T-helper 1 cell treated with Interleukin-12 subunit alpha and Interleukin-12 subunit beta and Interleukin-4 antibody, amounts not matched to agents 30 μg/mL and 1 μg/mL, for 36 hours (primary cell): ENCODE measurements around the gene RFXANK.
"Not testable (repeated sequence)": the region's sequence is repeated elsewhere in the genome, so short reads cannot be mapped to it uniquely, and the experiment has no call there.

Experiments
- H3K27ac Mint-ChIP-seq: one replicate; pipeline ENCODE4 v1.8.0; 2021; ENCODE audit warnings: mild to moderate bottlenecking, mixed read lengths
- H3K27me3 Mint-ChIP-seq: one replicate; pipeline ENCODE4 v1.8.0; 2021; ENCODE audit warnings: low read depth, mixed read lengths
- H3K36me3 Mint-ChIP-seq: one replicate; pipeline ENCODE4 v1.8.0; 2021; ENCODE audit warnings: low read depth, mixed read lengths
- H3K4me1 Mint-ChIP-seq: one replicate; pipeline ENCODE4 v1.8.0; 2021; ENCODE audit warnings: low read depth, mixed read lengths
- H3K4me3 Mint-ChIP-seq: one replicate; pipeline ENCODE4 v1.8.0; 2021; ENCODE audit warnings: mild to moderate bottlenecking, moderate library complexity, mixed read lengths
- H3K9me3 Mint-ChIP-seq: one replicate; pipeline ENCODE4 v1.8.0; 2021; ENCODE audit warnings: mixed read lengths

RFXANK gene

DNA sequence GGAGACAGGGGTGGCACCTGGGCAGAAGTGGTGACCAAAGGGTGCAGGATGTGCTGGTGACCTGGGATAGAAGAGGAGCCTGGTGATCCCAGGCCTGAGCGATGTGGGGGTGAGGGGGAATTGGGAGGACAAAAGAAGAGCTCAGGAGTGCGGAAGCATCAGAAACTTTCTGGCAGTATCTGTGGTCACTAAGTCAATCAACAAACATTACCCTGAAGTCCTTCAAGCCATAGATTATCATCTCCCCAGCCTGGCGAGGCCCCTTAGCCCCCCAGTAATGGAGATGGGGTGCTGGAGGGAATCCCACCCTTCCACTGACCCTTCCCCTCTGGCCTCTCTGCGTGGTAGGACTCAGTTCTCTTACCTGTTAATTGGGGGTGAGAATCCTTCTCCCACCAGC, 32.5 kb upstream of the RFXANK start:
- H3K9me3 Mint-ChIP-seq: no peaks in the 10 kb centered on the region
- no peaks in the 10 kb centered on the region for H3K27me3 Mint-ChIP-seq
- H3K27ac Mint-ChIP-seq: no peak overlapping the region
- H3K4me1 Mint-ChIP-seq: peaks cover 2% of the 10 kb centered on the region
- H3K36me3 Mint-ChIP-seq: peaks cover 8% of the 10 kb centered on the region
- no peak overlapping the region for H3K4me3 Mint-ChIP-seq

DNA sequence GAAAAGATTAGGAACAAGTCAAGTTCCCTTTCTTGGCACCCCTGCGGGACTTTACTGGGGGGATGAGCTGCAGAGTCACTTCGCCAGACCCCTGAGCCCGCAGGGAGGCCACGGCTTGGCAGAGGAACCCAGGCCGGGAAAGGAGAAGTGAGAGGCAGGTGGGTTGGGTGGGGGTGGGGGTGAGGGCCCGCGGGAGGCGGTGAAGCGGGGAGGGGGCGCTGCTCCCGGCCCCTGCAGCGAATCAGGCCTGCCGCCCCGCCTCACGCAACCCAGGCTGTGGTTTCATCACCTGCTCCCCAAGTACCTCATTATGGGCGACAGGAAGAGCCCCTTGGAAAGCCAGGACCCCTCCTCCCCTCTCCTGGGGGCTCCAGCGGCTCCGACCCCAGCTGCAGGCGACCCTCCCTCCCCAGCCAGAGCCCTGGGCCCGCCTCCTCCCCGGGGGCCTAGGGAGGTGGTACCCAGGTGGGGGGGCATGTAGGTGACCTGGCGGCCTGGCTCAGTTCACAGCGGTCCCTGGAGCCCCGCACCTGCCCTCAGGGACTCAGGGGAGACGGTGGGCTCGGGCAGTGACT, 31.5 kb upstream of the RFXANK start:
- peaks cover 7% of the 10 kb centered on the region for H3K36me3 Mint-ChIP-seq
- no peaks in the 10 kb centered on the region for H3K27me3 Mint-ChIP-seq
- no peak overlapping the region for H3K27ac Mint-ChIP-seq
- H3K4me3 Mint-ChIP-seq: no peak overlapping the region
- H3K9me3 Mint-ChIP-seq: no peaks in the 10 kb centered on the region
- peaks cover 2% of the 10 kb centered on the region for H3K4me1 Mint-ChIP-seq

DNA sequence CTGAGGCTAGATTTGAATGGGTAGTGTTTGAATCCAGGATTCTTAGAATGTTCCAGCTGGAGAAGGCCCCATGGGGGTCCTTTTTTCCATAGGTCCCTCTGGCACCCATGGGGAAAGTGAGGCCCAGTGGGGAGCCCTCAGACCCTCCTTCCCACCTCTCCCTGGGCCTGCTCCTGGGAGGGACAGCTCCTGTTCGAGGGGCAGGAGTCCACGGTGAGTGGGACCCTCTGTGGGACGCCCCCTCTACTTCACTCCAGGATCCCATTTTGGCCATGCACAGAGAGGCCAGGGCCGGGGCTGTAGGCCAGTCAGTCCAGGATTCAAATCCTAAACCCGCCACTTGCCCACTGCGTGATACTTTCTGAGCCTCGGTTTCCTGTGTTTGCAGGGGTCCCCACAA, 29.6 kb upstream of the RFXANK start:
- H3K4me3 Mint-ChIP-seq: no peak overlapping the region
- no peaks in the 10 kb centered on the region for H3K36me3 Mint-ChIP-seq
- no peaks in the 10 kb centered on the region for H3K27me3 Mint-ChIP-seq

DNA sequence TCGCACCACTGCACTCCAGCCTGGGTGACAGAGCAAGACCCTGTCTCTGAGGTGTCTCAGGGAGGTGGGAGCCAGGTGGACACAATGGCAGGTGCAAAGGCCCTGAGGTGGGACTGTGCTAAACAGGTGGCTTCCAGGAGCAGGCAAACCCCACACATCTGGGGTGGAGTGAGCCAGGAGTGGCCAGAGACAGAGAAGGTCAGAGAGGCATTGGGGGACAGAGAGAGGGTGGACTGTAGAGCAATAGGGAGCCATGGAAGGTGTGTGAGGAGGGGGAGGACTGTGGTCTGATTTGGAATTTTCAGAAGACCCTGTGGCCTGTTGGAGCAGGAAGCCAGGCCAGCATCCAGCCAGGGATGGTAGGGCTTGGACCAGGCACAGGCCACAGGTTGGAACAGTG, 26.7 kb upstream of the RFXANK start:
- Mint-ChIP-seq H3K9me3 (no peaks in the 10 kb centered on the region), H3K27ac (peak overlapping the region; percentile 59), H3K27me3 (no peaks in the 10 kb centered on the region), H3K4me3 (no peak overlapping the region), H3K4me1 (peaks cover 9% of the 10 kb centered on the region), H3K36me3 (peaks cover 4% of the 10 kb centered on the region)

More for the DNA sequence above, 29.6 kb upstream of the RFXANK start:
- no peaks in the 10 kb centered on the region for H3K9me3 Mint-ChIP-seq
- peaks cover 2% of the 10 kb centered on the region for H3K4me1 Mint-ChIP-seq
- H3K27ac Mint-ChIP-seq: no peak overlapping the region

DNA sequence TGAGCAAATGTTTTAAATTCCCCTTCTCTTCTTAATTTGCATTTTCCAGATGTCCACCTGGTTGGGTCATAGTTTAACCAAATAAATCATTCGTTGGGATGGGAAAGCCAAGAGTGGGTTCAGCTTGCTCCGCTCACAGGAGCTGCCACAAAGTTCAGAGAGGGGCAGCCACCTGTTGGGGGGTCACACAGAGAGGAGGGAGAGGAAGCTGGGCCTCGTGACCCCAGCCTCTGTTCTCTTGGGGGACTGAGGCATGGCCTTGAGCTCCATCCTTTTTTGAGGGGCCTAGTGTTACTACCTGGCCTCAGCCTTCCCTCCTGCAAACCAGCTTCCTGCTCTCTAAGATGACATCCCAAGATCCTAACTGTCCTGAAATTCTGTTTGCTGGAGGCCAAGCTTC, 24.4 kb upstream of the RFXANK start:
- Mint-ChIP-seq H3K27ac (no peak overlapping the region), H3K4me1 (peaks cover 12% of the 10 kb centered on the region), H3K36me3 (peaks cover 4% of the 10 kb centered on the region), H3K27me3 (no peaks in the 10 kb centered on the region), H3K4me3 (no peak overlapping the region), H3K9me3 (no peaks in the 10 kb centered on the region)

DNA sequence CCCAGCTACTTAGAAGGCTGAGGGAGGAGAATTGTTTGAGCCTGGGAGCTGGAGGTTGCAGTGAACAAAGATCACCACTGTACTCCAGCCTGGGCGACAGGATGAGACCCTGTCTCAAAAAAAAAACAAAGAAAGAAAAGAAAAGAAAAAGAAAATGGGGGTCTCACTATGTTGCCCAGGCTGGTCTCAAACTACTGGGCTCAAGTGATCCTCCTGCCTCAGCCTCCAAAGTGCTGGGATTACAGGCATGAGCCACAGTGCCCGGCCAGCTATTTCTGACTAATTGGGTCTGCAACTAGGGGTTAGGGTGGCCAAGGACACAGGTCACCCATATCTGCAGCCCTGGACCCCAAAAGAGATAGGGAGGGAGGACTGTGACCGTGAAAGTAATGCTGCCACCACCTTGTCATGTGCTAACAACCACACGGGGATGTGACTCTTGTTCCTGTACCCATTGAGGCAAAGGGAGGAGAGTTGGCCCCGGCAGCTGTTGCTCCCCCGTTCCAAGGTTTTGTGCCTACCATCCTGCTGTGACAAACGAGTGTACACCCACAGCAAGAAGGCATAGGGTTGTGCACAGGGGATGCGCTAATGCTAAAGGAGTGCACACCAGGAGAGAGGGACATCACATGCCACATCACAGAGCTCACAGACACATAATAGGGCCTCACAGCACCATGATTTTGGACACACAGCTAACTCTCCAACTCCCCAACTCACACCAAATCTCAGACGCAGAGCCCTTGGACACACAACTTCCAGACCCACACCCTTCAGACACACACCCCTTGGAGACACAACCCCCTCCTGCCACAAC, 22.6 kb upstream of the RFXANK start:
- H3K27ac Mint-ChIP-seq: no peak overlapping the region
- H3K27me3 Mint-ChIP-seq: no peaks in the 10 kb centered on the region

DNA sequence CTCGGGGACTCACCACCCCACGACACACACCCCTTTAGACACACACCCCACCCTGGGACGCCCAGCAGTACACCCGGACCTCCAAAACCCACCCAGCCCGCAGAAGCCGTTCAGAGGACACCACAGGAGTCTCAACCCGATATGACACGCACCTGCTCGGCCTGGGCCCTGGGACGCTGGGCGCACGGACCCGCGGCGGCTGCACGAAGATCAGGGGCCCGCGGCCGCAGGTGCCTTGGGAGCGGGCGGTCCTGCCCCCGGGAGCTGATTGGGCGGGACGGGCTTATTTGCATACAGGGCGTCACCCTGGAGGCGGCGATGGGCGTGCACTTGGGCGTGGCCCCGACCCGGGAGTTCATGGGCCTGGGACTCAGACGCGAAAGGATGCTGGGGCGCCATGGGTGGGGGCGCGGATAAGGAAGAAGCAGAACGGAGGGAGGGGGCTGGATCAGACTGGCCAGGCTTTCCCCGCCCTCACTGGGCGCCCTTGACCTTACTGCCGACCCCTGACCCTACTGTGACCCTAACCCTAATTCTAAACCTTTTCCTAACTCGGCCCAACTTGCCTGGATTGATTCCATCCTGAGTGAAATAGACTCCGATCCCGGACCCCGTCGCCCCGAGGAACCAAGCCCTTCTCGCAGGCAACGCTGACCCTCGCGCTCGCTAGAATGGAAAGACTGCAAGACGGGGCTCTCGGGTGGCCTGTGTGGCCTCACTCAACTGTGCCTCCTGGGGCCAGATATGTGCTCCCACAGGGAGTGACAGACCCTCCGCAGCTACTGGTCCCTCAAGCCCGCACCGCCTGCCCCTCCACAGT, 21.8 kb upstream of the RFXANK start, which contains the start of gene MEF2B:
TSS of gene MEF2B (minus strand) at position 211 of the 820 bp plus-strand sequence. CDS start 19,528 bp downstream, outside the sequence.
- H3K27me3 Mint-ChIP-seq: no peaks in the 10 kb centered on the region
- H3K27ac Mint-ChIP-seq: no peak within 1 kb of the TSS
- H3K36me3 Mint-ChIP-seq: peaks cover 4% of the 10 kb centered on the region
- no peaks in the 10 kb centered on the region for H3K9me3 Mint-ChIP-seq
- peaks cover 12% of the 10 kb centered on the region for H3K4me1 Mint-ChIP-seq
- H3K4me3 Mint-ChIP-seq: peak within 1 kb of the TSS; percentile 40

More for the DNA sequence above, 22.6 kb upstream of the RFXANK start:
- H3K4me3 Mint-ChIP-seq: peak overlapping the region; percentile 40
- no peaks in the 10 kb centered on the region for H3K9me3 Mint-ChIP-seq
- peaks cover 4% of the 10 kb centered on the region for H3K36me3 Mint-ChIP-seq
- H3K4me1 Mint-ChIP-seq: peaks cover 12% of the 10 kb centered on the region

DNA sequence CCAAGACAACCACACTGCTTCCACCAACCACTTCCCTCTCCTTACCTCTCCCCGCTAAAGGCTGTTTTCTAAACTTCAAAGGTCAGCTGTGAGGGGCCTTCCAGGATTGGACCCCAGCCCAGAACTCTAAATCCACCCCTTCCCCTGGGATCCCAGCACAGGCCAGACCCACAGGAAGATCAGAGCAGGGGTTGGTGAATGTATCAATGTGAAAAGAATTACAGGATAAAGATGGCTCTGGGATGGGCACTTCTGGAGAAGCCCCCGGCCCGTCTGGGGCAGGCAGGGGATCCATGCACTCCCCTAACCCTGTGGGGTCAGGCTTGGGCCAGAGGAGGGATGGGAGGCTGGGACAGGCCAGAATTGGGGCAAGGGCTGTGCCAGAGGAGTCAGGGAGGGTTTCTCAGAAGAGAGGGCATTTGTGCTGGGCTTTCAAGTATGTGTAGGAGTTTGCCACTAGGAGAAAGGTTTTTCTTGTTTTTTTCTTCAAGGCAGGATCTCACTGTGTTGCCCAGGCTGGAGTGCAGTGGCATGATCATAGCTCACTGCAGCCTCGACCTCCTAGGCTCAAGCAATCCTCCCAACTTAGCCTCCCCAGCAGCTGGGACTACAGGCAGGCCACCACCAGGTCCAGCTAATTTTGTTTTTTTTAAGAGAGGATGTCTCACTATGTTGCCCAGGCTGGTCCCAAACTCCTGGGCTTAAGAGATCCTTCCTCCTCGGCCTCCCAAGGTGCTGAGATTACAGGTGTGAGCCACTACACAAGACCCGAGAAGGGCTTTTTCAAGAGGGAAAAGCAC, 21.0 kb upstream of the RFXANK start:
- no peak overlapping the region for H3K4me3 Mint-ChIP-seq
- H3K9me3 Mint-ChIP-seq: no peaks in the 10 kb centered on the region
- H3K27ac Mint-ChIP-seq: no peak overlapping the region
- no peaks in the 10 kb centered on the region for H3K27me3 Mint-ChIP-seq
- H3K4me1 Mint-ChIP-seq: peaks cover 12% of the 10 kb centered on the region
- H3K36me3 Mint-ChIP-seq: peaks cover 4% of the 10 kb centered on the region

DNA sequence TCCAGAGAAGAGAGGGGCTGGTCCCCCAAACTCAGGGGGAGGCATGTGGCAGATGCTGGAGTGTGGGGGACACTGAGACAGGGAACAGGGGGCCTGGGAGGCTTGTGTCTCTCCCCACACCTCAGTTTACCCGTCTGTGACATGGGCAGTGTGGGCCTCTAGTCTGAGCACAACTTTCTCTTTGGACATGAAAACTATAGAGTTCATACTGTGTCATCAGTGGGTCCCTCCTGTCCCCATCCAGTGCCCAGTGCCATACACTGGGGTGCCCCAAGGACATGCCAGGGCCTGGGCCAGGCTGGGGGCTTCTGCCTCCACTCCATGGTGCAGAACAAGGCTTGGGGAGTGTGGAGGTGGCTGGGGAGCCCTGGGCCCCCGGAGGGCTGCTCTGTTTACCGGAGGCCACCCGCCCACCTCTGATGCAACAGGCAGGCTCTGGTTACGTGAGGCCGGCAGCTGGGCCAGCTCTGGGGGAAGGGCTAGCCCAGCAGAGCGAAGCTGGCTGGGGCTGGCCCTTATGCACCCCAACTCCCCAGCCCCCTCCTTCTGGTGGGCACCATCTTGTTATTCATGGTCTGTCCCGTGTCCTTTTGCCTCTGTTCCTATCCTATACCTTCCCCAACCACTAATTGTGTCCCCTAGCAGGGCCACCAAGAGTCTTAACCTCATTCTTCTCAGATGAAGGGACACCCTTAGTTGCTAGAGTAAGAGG, 20.1 kb upstream of the RFXANK start:
- peaks cover 12% of the 10 kb centered on the region for H3K4me1 Mint-ChIP-seq
- no peaks in the 10 kb centered on the region for H3K9me3 Mint-ChIP-seq
- peaks cover 4% of the 10 kb centered on the region for H3K36me3 Mint-ChIP-seq
- H3K27ac Mint-ChIP-seq: peak overlapping the region; percentile 45
- H3K27me3 Mint-ChIP-seq: no peaks in the 10 kb centered on the region
- no peak overlapping the region for H3K4me3 Mint-ChIP-seq

DNA sequence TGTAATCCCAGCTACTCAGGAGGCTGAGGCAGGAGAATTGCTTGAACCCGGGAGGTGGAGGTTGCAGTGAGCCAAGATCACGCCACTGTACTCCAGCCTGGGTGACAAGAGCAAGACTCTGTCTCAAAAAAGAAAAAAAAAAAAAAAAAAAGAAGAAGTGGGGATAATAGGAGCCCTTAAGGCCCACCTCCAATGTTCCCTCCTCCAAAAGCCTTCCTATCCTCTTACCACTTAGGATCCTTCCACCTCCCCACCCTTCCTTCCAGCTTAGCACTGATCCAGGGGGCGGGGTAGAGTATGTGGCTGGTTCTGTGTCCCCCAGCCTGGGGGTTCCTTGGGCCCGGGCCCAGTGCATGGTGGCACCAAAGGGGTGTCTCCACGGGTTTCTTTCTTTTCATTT, 18.8 kb upstream of the RFXANK start:
- not testable (repeated sequence) for H3K36me3 Mint-ChIP-seq, H3K27ac Mint-ChIP-seq, H3K4me3 Mint-ChIP-seq, H3K9me3 Mint-ChIP-seq, H3K27me3 Mint-ChIP-seq
- peaks cover 12% of the 10 kb centered on the region for H3K4me1 Mint-ChIP-seq

DNA sequence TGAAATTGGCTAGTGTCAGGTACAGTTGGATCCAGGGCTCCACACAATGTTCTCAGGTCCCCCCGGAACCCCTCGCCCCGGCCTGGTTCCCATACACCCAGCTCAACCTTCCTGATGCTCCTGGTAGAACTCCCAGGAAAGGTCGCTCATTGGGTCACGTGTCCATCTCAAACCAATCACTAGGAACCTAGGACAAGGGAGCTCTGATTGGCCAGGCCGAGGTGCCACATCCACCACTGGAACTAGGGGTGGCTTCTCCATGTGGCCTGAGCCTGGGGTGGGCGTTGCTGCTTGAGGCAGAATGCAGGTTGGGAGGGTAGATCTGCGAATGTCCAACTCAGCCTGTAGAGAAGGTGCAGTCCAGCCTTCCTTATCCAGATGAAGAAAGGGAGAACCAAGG, 15.1 kb upstream of the RFXANK start:
- H3K4me3 Mint-ChIP-seq: no peak overlapping the region
- H3K27me3 Mint-ChIP-seq: no peaks in the 10 kb centered on the region
- H3K9me3 Mint-ChIP-seq: no peaks in the 10 kb centered on the region
- H3K36me3 Mint-ChIP-seq: peaks cover 11% of the 10 kb centered on the region
- no peaks in the 10 kb centered on the region for H3K4me1 Mint-ChIP-seq
- H3K27ac Mint-ChIP-seq: no peak overlapping the region

DNA sequence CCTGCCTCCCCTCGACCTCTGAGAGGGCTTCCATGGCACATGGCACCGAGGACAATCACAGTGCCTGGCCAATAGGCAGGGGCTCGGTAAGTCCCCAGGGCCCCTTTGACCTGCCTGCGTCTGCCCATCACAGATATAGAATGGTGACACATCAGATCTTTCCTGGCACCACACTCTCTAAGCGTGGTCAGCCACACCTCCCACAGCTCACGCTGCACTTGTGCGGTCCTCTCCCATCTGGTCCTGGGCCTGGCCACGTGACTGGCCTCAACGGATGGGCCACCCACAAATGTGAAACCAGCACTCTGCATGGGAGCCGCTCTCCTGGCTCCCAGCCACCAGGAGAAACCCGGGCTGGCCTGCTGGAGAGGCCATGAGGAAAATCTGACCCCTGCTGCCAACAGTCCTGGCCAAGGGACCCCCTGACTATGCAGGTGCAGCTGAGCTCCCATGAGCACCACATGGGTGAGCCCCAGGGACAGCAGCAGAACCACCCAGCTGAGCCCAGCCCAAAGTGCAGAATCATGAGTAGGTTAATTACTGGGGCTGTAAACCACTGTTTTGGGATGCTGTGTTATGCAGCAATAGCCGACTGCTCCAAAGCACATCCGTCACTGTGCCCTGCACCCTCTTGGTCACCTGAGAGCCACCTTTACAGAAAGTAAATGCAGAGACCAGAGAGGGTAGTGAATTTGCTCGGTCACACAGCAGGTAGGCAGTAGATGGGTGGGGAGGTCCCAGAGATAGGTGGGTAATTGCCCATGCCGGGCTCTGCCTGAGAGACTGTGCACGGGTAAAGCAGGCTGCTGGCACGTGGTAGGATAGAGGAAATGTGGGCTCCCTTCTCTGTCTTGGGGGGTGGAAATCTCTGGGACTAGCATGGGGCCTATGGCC, 12.3 kb upstream of the RFXANK start:
- Mint-ChIP-seq H3K36me3 (peaks cover 17% of the 10 kb centered on the region), H3K9me3 (no peaks in the 10 kb centered on the region), H3K27me3 (no peaks in the 10 kb centered on the region), H3K4me3 (no peak overlapping the region), H3K4me1 (no peaks in the 10 kb centered on the region), H3K27ac (no peak overlapping the region)

DNA sequence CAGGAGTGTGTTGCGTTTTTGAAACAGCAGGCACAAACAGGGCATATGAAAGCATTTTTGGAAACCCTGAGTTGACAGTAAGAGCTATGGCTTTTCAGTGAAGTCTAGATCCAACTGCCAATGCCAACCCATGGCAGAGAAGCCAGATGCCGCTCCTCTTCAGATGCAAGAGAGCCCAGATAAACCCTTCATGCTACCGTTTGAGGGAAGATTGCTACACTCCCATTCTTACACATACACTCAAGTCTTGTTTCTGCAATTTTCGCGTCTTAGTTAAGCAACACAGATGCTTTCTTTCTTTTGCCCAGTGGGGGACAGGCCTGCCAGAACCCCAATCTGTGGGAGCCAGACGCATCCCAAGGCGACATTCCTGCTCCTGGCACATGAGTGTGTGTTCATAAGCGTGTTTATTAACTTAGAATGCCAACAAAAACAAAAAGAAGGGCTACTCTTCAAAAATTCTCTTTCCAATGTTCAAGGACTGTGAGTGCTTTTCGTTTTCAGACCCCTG, 10.5 kb upstream of the RFXANK start:
- no peak overlapping the region for H3K27ac Mint-ChIP-seq
- peaks cover 24% of the 10 kb centered on the region for H3K36me3 Mint-ChIP-seq
- H3K4me1 Mint-ChIP-seq: peaks cover 2% of the 10 kb centered on the region
- no peaks in the 10 kb centered on the region for H3K9me3 Mint-ChIP-seq
- no peaks in the 10 kb centered on the region for H3K27me3 Mint-ChIP-seq
- H3K4me3 Mint-ChIP-seq: no peak overlapping the region
